NT2/D1 (cell line): ENCODE data around the gene OR52K1.

ENCODE experiments used
- SUZ12 ChIP-seq: IDR thresholded peaks from 2 replicates; pipeline ENCODE4 v1.6.1; 2011; ENCODE audit not compliant: insufficient read length, insufficient read depth; ENCODE audit errors: extremely low read depth
- YY1 ChIP-seq: IDR thresholded peaks from 2 replicates; pipeline ENCODE4 v1.6.1; 2011; ENCODE audit not compliant: insufficient read length, insufficient read depth
- ZNF274 ChIP-seq: IDR thresholded peaks from 2 replicates; pipeline ENCODE4 v1.6.1; 2011; ENCODE audit warnings: mild to moderate bottlenecking, low read depth, low read length

GRCh38 chr11:4454021-4454420 is 28.4 kb upstream of the OR52K1 start:
- TF ChIP-seq YY1 (no peak), ZNF274 (no peak), SUZ12 (no peak)
